ENCODE measurements around the gene OR6C65.
"Not testable (repeated sequence)": the region's sequence is repeated elsewhere in the genome, so short reads cannot be mapped to it uniquely, and the experiment has no call there.

DNA sequence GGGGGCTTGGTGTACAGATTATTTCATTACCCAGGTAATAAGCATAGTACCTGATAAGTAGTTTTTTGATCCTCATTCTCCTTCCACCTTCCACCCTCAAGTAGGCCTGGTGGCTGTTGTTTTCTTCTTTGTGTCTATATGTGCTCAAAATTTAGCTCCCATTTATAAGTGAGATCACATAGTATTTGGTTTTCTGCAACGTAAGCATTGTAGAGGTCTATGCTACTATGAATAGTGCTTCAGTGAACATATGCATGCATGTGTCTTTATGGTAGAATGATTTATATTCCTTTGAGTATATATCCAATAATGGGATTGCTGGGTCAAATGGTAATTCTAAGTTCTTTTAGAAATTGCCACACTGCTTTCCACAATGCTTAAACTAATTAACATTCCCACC, 8.8 kb downstream of the OR6C65 start:
- TF ChIP-seq EZH2 (IDR thresholded peaks at IDR 0.05; ENCODE audit: insufficient read depth, poor library complexity, severe bottlenecking); EZH2phosphoT487 (IDR thresholded peaks at IDR 0.05; ENCODE audit: insufficient read depth, low read depth): not testable (repeated sequence)
